Dermis blood vessel endothelial cell (primary cell): Measurements from ENCODE around the gene TFDP3. TPM values are rescaled to one million over a fixed set of nuclear protein-coding genes. Genes with fewer than 3 reads are reported as not detected.

Source experiments
- DNase-seq: peaks from one replicate; pipeline ENCODE4 v3.0.0; 2010
- total RNA-seq: library from RNA; depleted of rRNA; stranded (reverse); fragments of >200 nt; gene quantifications from 2 replicates; pipeline ENCODE4 v1.2.3, GENCODE V29; 2014

Gene TFDP3
- not detected in 2 replicates for total RNA-seq

GRCh38 chrX:133218329-133218728 lies at the start of gene TFDP3:
Gene TFDP3, minus strand, starts transcription at chrX:133218354. Its CDS starts 95 bp downstream, at chrX:133218259.
- no peak for DNase-seq

DNA sequence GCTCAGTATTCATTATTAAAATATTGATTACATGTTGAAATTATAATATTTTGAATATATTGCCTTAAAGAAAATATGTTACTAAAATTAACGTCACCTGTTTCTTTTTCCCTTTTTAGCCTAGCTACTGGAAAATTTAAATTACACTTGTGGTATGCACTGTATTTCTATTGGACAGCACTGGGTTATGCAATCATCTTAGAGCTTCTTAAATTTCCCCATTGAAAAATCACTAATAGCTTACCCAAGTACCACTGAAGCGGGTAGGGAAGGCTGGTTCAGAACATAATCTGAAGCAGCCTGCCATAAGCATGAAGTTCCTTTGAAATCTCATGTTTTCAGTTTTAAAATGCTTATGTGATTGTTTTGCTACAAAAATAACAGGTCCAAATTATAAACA lies 49.5 kb upstream of the TFDP3 start:
- DNase-seq = no peak

DNA sequence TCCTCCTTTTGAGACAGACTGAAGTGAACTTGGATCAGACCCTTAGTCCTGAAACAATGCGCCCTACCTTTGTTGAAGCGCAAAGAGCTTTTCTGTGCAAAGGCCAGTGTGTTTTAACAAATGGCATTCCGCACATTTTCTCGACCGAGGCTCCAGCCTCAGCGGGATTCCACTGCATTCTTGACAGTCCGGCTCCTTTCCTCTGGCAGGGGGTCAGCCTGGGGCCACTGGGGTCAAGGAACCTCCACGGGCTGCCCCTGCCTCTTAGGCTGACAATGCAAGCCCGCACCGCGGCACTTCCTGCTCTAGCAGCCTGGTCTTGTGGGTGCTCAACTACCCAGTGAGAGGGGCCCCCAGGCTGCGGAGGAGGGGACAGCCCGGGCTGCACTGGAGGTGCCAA lies 47.2 kb upstream of the TFDP3 start:
- DNase-seq = no peak

GRCh38 chrX:133258481-133258880 lies 40.3 kb upstream of the TFDP3 start:
- DNase-seq = no peak

DNA sequence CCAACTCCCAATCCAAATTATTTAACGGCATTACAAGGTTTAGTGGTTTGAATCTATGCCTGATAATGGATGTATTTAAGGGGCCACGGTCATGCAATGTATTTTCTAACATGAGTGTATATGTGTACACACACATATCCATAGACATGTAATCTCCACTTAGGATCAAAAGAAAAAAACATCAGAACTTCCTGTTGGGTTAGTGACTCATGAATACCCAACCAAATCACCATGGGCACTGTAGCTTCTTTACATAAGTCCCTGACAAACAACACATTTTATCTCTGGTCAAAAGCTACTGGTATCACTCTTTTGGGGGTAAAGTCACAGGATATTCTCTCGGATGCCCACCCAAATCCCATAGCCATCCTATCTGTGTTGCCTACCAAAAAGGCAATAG lies 36.5 kb upstream of the TFDP3 start:
- no peak for DNase-seq

- DNase-seq = no peak
Measured at GRCh38 chrX:133251204-133251603, 33.0 kb upstream of the TFDP3 start.

- DNase-seq = no peak
Measured at GRCh38 chrX:133250184-133251100, 32.3 kb upstream of the TFDP3 start.

DNA sequence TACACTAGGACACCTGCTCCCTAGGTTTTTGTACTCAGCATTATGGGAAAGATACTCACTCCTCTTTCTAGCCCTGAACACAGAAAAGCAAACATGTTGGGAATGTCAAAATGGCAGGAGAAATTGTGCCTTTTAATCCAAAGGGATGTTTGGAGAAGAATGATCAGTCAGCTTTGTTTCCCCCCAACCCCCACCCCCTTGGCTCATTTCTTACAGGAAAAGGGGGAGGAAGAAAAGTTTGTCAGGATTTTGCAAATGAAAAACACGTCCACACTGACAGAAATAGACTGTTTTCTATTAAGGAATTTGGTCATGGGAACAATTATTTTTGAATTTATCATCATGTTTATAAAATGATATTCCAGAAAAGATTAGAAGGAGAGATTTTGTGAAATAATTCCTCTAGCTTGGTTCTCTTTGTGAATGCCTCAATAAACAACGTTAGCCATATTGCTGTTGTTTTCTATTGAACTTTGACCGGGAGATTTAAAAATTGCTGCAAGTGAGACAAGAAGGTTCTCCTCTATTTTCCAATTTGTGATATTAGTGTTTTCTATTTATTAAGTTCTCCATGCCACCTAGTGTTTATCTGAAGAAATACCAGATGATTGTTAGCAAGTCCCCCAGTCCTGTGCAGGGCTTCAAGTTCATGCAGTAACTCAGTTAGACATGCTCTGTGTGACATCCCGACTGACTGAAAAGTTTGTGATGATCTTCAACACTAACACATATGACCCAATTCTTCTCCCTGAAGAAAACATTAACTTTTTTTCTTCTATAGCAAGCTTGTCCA lies 31.3 kb upstream of the TFDP3 start:
- no peak for DNase-seq

- no peak for DNase-seq
Measured at GRCh38 chrX:133248177-133248576, 30.0 kb upstream of the TFDP3 start.

GRCh38 chrX:133246921-133247320 lies 28.8 kb upstream of the TFDP3 start:
- DNase-seq = no peak

DNA sequence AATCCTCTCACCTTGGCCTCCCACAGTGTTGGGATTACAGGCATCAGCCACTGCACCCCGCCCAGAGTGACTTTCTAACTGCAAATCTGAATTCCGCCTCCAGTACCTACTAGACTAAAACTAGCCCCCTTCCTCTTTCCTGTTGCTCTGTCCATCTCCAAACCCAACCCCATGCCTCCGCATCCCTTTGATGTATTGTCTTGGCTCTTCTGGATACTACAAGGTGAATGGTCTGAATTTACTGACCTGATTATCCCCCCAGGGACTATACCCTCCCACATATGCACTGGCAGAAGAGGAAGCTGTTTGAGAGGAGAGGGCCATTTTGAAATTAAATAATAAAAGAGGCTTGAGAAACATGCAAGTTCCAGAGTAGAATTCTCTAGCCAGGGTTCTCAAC lies 17.7 kb upstream of the TFDP3 start:
- no peak for DNase-seq

DNA sequence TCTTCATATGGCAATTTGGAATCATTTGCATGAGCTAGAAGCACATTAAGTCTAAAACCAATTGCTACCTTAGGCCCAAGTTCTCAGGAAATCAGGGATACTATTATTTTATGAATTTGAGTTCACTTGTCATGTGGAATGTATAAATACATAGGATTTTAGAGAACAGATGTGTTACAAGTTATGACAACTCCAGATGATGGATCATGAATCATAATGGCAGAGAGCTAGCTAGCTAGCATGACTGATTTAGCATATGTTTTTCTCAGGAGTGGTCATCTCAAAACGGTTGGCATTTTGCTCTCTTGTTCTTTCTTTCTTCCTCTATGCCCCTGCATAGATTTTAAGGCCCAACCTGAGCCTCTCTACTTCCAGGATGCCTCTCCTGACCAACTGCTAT lies 14.2 kb upstream of the TFDP3 start:
- DNase-seq = no peak

DNA sequence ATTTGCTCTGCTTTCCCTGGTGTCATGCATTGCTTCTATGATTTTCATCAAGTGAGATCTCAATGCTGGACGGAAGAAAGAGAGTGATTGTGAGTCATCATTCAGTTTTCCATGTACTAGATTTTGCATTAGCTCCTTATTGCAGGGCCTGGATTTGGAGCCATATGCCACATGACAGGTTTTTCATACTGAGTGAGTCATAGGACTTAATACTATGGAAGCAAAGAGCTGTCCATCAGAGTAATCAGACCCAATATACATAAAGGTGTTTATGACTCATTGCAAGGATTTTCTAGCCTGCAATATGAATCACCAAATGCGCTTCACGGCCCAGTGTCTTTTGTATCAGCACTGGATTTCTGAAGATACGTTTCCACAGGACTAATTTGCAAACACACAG lies 11.2 kb upstream of the TFDP3 start:
- DNase-seq = no peak

DNA sequence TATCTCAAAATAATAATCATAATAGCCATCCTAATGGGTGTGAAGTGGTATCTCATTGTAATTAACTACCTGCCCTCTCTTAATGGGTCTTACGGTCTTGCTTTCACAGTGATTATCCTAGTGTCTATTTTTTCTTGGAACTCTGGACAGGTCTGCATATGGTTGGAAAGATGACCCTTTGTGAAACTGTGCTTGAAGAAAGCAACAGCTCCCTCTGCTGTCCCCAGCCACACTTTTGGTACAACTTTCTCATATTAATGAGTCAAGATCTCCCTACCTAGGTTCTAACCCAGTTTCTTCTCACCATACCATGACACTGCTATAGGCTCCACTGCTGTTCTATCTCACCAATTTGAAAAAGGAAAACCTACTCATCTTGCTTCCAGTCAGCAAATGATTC lies 2.4 kb downstream of the TFDP3 start:
- DNase-seq = no peak

- no peak for DNase-seq
Measured at GRCh38 chrX:133215017-133215416, 3.1 kb downstream of the TFDP3 start.

DNA sequence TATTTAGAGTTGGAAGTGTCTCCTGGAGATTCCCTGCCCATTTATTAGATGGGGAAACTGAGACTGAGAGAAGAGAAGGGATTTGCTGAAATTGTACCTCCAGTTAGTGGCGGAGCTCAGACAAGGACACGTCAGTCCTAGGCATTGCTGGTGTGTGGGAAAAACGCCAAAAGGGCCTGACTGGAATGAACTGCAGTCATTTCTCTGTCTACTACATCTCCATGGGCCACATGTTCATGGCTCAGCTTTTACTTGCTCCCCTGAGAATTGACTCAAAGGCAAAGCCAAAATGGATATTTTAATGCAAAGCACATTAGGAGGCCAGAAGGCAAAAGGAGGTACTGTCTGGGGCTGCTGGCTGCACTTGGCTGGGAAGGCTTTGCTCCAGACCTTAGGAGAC lies 3.9 kb downstream of the TFDP3 start:
- no peak for DNase-seq

DNA sequence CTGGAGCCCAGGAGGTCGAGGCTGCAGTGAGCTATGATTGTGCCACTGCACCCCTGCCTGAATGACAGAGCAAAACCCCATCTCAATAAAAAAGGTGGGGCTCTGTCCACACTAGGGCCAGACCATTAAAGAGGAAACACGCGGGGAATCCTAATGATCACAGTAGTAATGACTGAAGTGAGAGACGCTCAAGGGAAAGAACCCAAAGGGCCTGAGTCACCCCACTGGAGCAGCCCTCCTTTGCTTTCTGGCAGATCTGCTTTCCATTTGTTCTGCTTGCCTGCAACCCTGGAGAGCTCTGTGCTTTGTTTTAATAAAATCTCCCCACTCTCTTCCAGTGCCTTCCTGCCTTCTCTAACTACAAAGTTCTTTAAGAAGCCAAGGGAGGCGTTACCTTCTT lies 5.0 kb downstream of the TFDP3 start:
- no peak for DNase-seq

DNA sequence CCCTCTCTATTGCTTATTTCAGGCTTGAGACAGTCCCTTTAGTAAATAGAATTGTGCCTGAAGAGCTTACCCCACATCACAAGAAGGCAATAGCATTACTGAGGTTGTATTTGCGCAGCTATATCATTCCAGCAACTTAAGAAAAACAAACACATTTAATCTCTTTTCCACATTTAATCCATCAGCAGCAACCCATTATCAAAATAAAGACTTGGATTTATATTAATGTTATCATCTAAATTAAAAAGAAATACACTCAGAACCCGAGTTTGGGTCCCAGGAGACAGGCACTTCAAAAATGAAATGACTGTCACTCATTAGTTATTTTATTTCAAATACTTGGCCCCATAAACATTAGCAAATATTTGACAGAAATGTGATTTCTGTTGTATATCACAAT lies 10.4 kb downstream of the TFDP3 start:
- DNase-seq = no peak

DNA sequence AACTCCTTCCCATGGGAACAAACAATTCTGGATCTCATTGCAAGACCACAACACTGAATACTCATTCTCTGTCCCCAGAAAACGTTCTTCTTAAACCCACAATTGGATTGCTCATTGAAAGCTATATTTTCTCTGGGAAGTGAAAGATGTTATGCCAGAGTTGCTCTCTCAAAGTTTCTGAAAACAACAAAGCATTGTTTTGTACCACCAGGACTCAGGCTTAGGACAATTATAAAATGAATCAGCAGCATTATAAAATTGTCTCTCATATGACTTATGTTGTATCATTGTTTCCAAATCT lies 26.5 kb downstream of the TFDP3 start:
- DNase-seq = no peak

- no peak for DNase-seq
Measured at GRCh38 chrX:133190877-133191738, 27.0 kb downstream of the TFDP3 start.

- DNase-seq = no peak
Measured at GRCh38 chrX:133189195-133189594, 29.0 kb downstream of the TFDP3 start.

DNA sequence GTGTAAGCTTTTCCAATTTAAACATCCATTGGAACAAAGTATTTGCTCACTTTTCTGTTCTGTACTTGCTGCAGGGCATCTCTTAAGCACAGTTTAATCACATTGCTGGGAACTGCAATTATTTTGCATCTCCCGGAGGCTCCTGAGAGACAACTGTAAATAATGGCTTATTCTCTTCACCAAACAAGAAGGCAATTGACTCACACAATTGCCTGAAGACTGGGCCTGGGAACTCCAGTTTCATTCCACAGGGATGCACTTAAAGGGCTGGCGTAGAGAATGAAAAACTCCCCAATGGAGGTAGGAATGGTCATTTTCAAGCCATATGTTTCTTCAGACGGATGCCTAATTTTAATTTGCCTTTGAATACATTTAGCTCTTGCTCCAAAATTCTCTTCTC lies 29.5 kb downstream of the TFDP3 start:
- no peak for DNase-seq

- no peak for DNase-seq
Measured at GRCh38 chrX:133185938-133186337, 32.2 kb downstream of the TFDP3 start.
